OCI-LY3 (cell line): ENCODE measurements around the gene TANGO6.

Experiments
- CTCF ChIP-seq: fragments of 200-600, 300-600 bp; sonication (generic); IDR thresholded peaks from 2 replicates; pipeline ENCODE4 v1.5.1; 2014; ENCODE audit warnings: antibody characterized with exemption, low read length, low read depth
- EZH2phosphoT487 ChIP-seq: fragments of 200-600 bp; shearing (Covaris generic); IDR thresholded peaks from 2 replicates; pipeline ENCODE4 v1.6.1; 2018; ENCODE audit warnings: antibody characterized with exemption, mixed run types, low read depth

- TF ChIP-seq CTCF (no peak), EZH2phosphoT487 (no peak)
Observed at GRCh38 chr16:69126221-69126620, 282.9 kb downstream of the TANGO6 start.
